Gastrocnemius medialis (tissue), 4 donors: ENCODE measurements around the gene TGFBR3L. TPM values are rescaled to one million over a fixed set of nuclear protein-coding genes. Genes with fewer than 3 reads are reported as not detected.

Source experiments
- ATAC-seq, 2 donors: fragments of 150-250 bp; one replicate each; pipeline ENCODE4 v1.9.1; 2016
- DNase-seq, 2 donors: peaks; one replicate each; pipeline ENCODE4 v3.0.0-alpha.2; 2019
- H3K27ac ChIP-seq, 4 donors: fragments of 200-600 bp; sonication (generic); 1 replicate in 1 of 4; 2 replicates in 3 of 4; pipeline ENCODE4 v1.5.1; 2016 to 2018; ENCODE audit warnings: mild to moderate bottlenecking in 2 of 4, moderate library complexity in 1 of 4
- H3K27me3 ChIP-seq, 3 donors: fragments of 200-600 bp; sonication (generic) in 2 of 3; 1 replicate in 1 of 3; 2 replicates in 2 of 3; pipeline versions ENCODE4 v1.5.1 to v1.6.0; 2016 to 2019; ENCODE audit warnings: mild to moderate bottlenecking in 1 of 3, moderate library complexity in 1 of 3
- H3K36me3 ChIP-seq, 2 donors: fragments of 200-600 bp; sonication (generic) in 1 of 2; one replicate each; pipeline ENCODE4 v1.5.1; 2017 to 2018
- H3K4me1 ChIP-seq, 2 donors: fragments of 200-600 bp; sonication (generic) in 1 of 2; one replicate each; pipeline ENCODE4 v1.5.1; 2016 to 2017; ENCODE audit warnings: mild to moderate bottlenecking in 2 of 2
- H3K4me3 ChIP-seq, 4 donors: fragments of 200-600 bp; sonication (generic) in 3 of 4; 1 replicate in 1 of 4; 2 replicates in 3 of 4; pipeline ENCODE4 v1.5.1; 2016 to 2019; ENCODE audit warnings: mild to moderate bottlenecking in 2 of 4
- H3K9me3 ChIP-seq, 3 donors: fragments of 200-600 bp; sonication (generic) in 2 of 3; 1 replicate in 1 of 3; 2 replicates in 2 of 3; pipeline ENCODE4 v1.5.1; 2016 to 2019
- CTCF ChIP-seq, 5 experiments: fragments of 450-650 bp in 3 of 5; fragments of 200-600 bp in 2 of 5; sonication (generic) in 2 of 5; IDR thresholded peaks in 4 of 5; conservative IDR thresholded peaks in 1 of 5; 1 replicate in 4 of 5; 2 replicates in 1 of 5; pipeline ENCODE4 v1.5.1; 2016 to 2019; ENCODE audit warnings: antibody characterized with exemption in 5 of 5, mild to moderate bottlenecking in 3 of 5, moderate library complexity in 3 of 5
- POLR2A ChIP-seq, 2 donors: fragments of 450-650 bp; IDR thresholded peaks; one replicate each; pipeline ENCODE4 v1.6.1; 2017; ENCODE audit warnings: antibody characterized with exemption in 2 of 2, mild to moderate bottlenecking in 2 of 2, moderate library complexity in 2 of 2
- in situ Hi-C, 4 donors: fragments of 200-750 bp; cut with MboI; loops; one replicate each; pipeline versions ENCODE4 v1.15.0 to v1.8.0; 2017; ENCODE audit warnings: low sequenced_read_pairs in 4 of 4
- intact Hi-C: fragments of 100-400 bp; cut with DNase I; formaldehyde crosslinking; loops from one replicate; pipeline ENCODE4 v1.15.1; 2023; ENCODE audit warnings: low total_unique reads
- total RNA-seq, 4 donors: library from RNA; depleted of rRNA; stranded (reverse); fragments of >200 nt; gene quantifications; one replicate each; pipeline versions ENCODE4 v1.1.0 to v1.2.3, GENCODE V29; 2016

Gene TGFBR3L
- total RNA-seq, 4 donors from 2014 or later = 0.62 to 2.6 (median 1.5) TPM; not detected in 1

- Histone ChIP-seq H3K9me3 (no peaks in the 10 kb centered on the region), H3K27me3 (peaks cover 20 to 22% (median 20%) of the 10 kb centered on the region in 3 donors), H3K27ac (no peak overlapping the region), H3K4me3 (no peak overlapping the region), H3K36me3 (peaks cover 0 to 38% of the 10 kb centered on the region in 2 donors), H3K4me1 (peaks cover 4 to 22% of the 10 kb centered on the region in 2 donors)
- intact Hi-C loops = no loop called here
- TF ChIP-seq POLR2A (IDR thresholded peaks at IDR 0.05) (no peak), CTCF (IDR thresholded peaks at IDR 0.05 in 4 of 5, conservative IDR thresholded peaks at IDR 0.05 in 1 of 5) (no peak)
- in situ Hi-C loops = no loop called here
- ATAC-seq (no peak), DNase-seq (no peak)
Measured at GRCh38 chr19:7911508-7912143, 3.0 kb upstream of the TGFBR3L start.

GRCh38 chr19:7912144-7912696 is 2.4 kb upstream of the TGFBR3L start:
- DNase-seq (no peak), ATAC-seq (no peak)
- intact Hi-C loops (no loop called here), in situ Hi-C loops (no loop called here)
- Histone ChIP-seq H3K36me3 (peaks cover 0 to 38% of the 10 kb centered on the region in 2 donors), H3K4me1 (peaks cover 5 to 19% of the 10 kb centered on the region in 2 donors), H3K9me3 (no peaks in the 10 kb centered on the region), H3K27me3 (peaks cover 24 to 27% (median 26%) of the 10 kb centered on the region in 3 donors), H3K4me3 (no peak overlapping the region), H3K27ac (no peak overlapping the region)
- no peak for TF ChIP-seq CTCF (IDR thresholded peaks at IDR 0.05 in 4 of 5, conservative IDR thresholded peaks at IDR 0.05 in 1 of 5)
- TF ChIP-seq POLR2A (IDR thresholded peaks at IDR 0.05) = no peak

GRCh38 chr19:7912697-7913564 is 1.7 kb upstream of the TGFBR3L start:
- no peak for TF ChIP-seq CTCF (IDR thresholded peaks at IDR 0.05 in 4 of 5, conservative IDR thresholded peaks at IDR 0.05 in 1 of 5)
- no peak for TF ChIP-seq POLR2A (IDR thresholded peaks at IDR 0.05)
- intact Hi-C loops (no loop called here), in situ Hi-C loops (no loop called here)
- no peak overlapping the region for H3K27ac ChIP-seq
- no peak for ATAC-seq
- H3K4me1 ChIP-seq = peaks cover 7 to 16% of the 10 kb centered on the region in 2 donors
- H3K27me3 ChIP-seq = peaks cover 28 to 34% (median 33%) of the 10 kb centered on the region in 3 donors
- no peaks in the 10 kb centered on the region for H3K9me3 ChIP-seq
- no peak overlapping the region for H3K4me3 ChIP-seq
- H3K36me3 ChIP-seq = peaks cover 0 to 38% of the 10 kb centered on the region in 2 donors
- no peak for DNase-seq

- intact Hi-C loops = no loop called here
- no peaks in the 10 kb centered on the region for H3K9me3 ChIP-seq
- no peak overlapping the region for H3K27ac ChIP-seq
- peaks cover 36 to 41% (median 40%) of the 10 kb centered on the region in 3 donors for H3K27me3 ChIP-seq
- H3K36me3 ChIP-seq = peaks cover 0 to 38% of the 10 kb centered on the region in 2 donors
- ATAC-seq (no peak), DNase-seq (no peak)
- in situ Hi-C loops = no loop called here
- H3K4me3 ChIP-seq = no peak overlapping the region
- TF ChIP-seq CTCF (IDR thresholded peaks at IDR 0.05 in 4 of 5, conservative IDR thresholded peaks at IDR 0.05 in 1 of 5) = no peak
- TF ChIP-seq POLR2A (IDR thresholded peaks at IDR 0.05) = no peak
- H3K4me1 ChIP-seq = peaks cover 7 to 20% of the 10 kb centered on the region in 2 donors
Measured at GRCh38 chr19:7913652-7914051, 978 bp upstream of the TGFBR3L start.
